ENCODE measurements around the gene WIPF1.

The WIPF1 gene

DNA sequence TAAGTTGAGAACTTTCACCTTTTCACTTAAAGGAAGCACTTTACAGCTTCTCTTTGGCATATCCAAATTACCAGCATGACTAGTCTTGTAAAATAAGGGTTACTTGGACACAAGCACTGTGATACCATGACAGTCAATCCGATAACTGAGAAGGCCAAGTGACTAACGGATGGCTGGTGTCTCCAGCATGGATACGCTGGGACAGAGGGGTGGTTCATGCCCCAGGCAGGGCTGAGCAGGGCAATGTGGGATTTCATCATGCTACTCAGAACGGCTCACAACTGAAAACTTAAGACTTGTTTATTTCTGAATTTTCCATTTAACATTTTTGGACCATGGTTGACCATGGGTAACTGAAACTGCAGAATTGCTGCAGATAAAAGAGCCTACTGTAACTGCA is 67.7 kb downstream of the WIPF1 start:
- DNase-seq = no peak

DNA sequence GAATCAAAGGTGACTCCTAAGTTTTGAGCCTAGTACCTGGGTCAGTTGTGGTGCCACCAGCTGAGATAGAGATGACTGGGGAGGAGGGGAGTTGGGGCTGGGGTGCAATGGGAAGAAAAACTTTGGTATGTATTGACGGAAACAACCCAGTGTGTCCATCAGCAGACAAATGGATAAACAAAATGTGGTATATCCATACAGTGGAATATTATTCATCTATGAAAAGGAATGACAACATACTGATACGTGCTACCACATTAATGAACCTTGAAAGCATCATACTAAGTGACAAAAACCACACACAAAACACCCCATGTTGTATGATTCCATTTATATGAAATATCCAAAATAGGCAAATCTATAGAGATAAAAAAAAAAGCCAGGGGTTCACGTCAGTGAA is 69.6 kb downstream of the WIPF1 start:
- no peak for DNase-seq

DNA sequence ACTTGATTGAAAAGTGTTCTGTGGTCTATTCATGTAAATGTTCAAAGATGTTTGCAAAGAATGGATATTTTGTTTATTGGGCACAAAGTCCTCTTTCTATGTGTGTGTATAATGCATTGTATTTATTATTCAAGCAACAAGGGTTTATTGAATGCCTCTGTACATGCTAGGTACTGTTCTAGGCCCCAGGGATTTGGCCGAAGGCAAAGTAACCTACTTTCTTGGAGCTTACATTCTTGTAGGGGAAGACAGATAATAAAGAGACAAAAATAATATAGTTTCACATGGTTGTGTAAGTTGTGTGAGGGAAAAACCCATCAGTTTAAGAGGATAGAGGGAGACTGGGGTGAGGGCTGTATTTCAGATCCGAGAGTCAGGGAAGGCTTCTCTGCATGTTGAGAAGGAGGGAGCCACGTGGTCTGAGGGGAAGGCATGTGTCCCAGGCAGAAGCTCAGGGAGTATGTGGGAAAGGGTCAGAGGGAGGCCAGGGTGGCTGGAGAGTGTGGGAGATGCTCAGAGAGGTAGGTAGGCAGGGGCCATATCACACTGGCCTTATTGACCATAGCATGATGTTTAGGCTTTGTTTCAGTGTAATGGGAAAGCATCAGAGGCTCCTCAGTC is 70.4 kb downstream of the WIPF1 start:
- DNase-seq = no peak

- DNase-seq = no peak
Observed at GRCh38 chr2:174524527-174524926, 73.1 kb downstream of the WIPF1 start.

DNA sequence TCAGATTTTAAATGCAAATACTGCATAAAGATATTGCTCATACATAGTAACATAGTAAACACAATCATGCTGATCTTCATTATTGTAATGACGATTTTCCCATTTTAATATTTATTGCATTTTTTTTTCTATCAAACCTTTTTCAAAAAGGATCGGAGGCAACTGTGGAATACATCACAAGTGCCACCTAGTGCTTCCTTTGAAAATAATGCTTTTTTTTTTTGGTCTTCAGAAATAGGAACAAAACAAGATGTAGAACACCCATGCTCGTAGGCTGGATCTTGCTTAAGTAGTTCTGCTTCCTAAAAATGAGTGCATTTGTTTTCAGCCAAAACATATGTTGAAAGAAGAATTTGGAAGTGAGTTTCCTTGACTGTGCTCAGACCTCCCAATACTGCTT is 75.1 kb downstream of the WIPF1 start:
- no peak for DNase-seq

- no peak for DNase-seq
Observed at GRCh38 chr2:174518395-174518794, 79.2 kb downstream of the WIPF1 start.

GRCh38 chr2:174516501-174517378 is 80.9 kb downstream of the WIPF1 start:
- DNase-seq = no peak

- DNase-seq = no peak
Observed at GRCh38 chr2:174512345-174512744, 85.3 kb downstream of the WIPF1 start.

DNA sequence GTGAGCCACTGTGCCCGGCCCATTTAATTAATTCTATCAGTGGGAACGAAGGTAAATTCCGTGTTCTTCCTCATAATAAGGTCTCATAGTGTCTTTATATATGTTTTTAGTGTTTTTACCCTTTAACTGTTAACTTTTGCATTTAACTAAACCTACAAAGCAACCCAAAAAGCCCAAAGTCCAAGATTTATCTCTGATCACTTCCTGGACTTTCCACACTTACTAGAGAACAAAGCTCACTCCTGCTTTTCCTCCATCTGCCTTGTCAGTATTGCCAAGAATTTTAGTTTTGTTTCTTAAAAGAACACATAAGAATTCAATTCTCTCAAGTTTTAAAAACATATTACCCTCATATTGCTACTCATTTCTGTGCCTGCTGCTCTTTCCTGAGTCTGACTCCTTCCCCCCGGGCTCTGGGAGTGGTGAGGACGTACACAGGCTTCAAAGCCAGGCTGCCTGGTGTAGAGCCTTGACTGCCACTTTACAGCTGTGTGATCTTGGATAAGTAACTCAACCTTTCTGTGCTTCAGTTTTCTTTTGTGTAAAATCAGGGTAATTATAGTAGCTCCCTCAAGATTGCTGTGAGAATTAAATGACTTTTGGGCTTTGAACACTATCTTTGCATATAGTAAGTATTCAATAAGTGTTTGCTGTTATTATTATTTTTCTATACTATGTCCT is 85.9 kb downstream of the WIPF1 start:
- DNase-seq = no peak

DNA sequence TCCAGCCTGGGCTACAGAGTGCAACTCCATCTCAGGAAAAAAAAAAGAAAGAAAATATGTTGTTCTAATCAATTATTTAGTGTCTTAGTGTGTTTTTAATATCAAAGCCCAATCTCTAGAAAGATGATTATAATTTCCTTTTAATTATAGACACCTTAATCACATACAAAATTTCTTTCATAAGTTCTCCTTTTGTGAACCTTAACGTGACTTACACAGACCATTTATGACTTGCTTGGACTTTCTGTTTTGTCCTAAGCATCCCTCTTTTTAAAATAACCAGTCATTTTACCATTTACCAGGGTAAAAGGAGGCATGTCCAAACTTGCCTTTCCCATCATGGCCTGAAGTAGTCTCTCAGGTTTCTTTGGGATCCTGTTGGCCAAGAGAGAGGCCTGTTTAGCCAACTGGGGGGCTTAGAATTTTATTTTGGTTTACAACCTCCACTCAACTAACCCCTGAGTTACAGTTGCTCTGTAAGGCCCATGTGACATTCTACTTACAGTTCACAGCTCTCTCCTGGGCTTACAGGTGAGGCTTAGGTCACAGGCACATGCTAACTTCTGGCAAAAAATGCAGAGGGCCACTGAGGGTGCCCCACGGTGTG is 86.9 kb downstream of the WIPF1 start:
- DNase-seq = no peak
